Measurements from ENCODE around the gene IL1RN. TPM values are rescaled to one million over a fixed set of nuclear protein-coding genes. Genes with fewer than 3 reads are reported as not detected.

The IL1RN gene
- total and polyA plus RNA-seq, 2 of the 13 experiments (the other 11 are each of a cell fraction or from before 2014, with no cell fraction given) = 21.2 to 101 TPM

- TF ChIP-seq CERS6 (CRISPR knock-in tag; IDR thresholded peaks at IDR 0.05) (no peak), CTCF (CRISPR knock-in tag; IDR thresholded peaks at IDR 0.05) (peak; percentile 40; the same call in 1 of the 2 replicates), ZNF121 (CRISPR knock-in tag; IDR thresholded peaks at IDR 0.05) (peak; percentile 64), NAIF1 (CRISPR knock-in tag; IDR thresholded peaks at IDR 0.05; ENCODE audit: borderline replicate concordance) (peak; percentile 41; the same call in 1 of the 2 replicates), ZNF580 (CRISPR knock-in tag; IDR thresholded peaks at IDR 0.05; ENCODE audit: borderline replicate concordance, low read depth) (peak; percentile 98), SALL2 (CRISPR knock-in tag; IDR thresholded peaks at IDR 0.05) (peak; percentile 93), ZNF564 (CRISPR knock-in tag; IDR thresholded peaks at IDR 0.05) (peak; percentile 91; the same call in 1 of the 2 replicates), ZBTB44 (CRISPR knock-in tag; IDR thresholded peaks at IDR 0.05) (0 out of 2 replicates have a peak, but pooled peaks have one; percentile 76), MXD4 (CRISPR knock-in tag; IDR thresholded peaks at IDR 0.05) (peak; percentile 98), ZNF547 (CRISPR knock-in tag; IDR thresholded peaks at IDR 0.05) (peak; percentile 82; the same call in 1 of the 2 replicates), FOXC1 (CRISPR knock-in tag; IDR thresholded peaks at IDR 0.05; ENCODE audit: borderline replicate concordance) (peak; percentile 89; the same call in 1 of the 2 replicates), TERF1 (CRISPR knock-in tag; IDR thresholded peaks at IDR 0.05) (no peak), ZNF598 (CRISPR knock-in tag; IDR thresholded peaks at IDR 0.05; ENCODE audit: borderline replicate concordance) (peak; percentile 89; the same call in 1 of the 2 replicates), ZNF138 (CRISPR knock-in tag; IDR thresholded peaks at IDR 0.05; ENCODE audit: low read depth) (peak; percentile 85; the same call in 1 of the 2 replicates), LBX2 (CRISPR knock-in tag; IDR thresholded peaks at IDR 0.05; ENCODE audit: borderline replicate concordance) (peak; percentile 62; the same call in 1 of the 2 replicates), ZNF549 (CRISPR knock-in tag; IDR thresholded peaks at IDR 0.05) (no peak), ZBTB39 (CRISPR knock-in tag; IDR thresholded peaks at IDR 0.05) (peak; percentile 93)
These were observed 39.9 kb downstream of the IL1RN start (continued) for GRCh38 chr2:113167115-113167932.
